HepG2 (cell line): Measurements from ENCODE around the gene LLGL2. TPM values are rescaled to one million over a fixed set of nuclear protein-coding genes. Genes with fewer than 3 reads are reported as not detected.
A peak's percentile ranks its signal among the peaks of the same experiment; 100 is the strongest.

Experiments
- AGO2 ChIP-seq: fragments of 200-400 bp; formaldehyde crosslinking; optimal IDR thresholded peaks from 2 replicates; pipeline ENCODE3; 2017; ENCODE audit warnings: mild to moderate bottlenecking, low read depth, low read length, moderate library complexity
- EZH2 ChIP-seq: conservative IDR thresholded peaks from 2 replicates; pipeline ENCODE4 v1.6.1; 2012; ENCODE audit warnings: mild to moderate bottlenecking, low read depth, low read length, moderate library complexity
- FOXP1 ChIP-seq, 2 experiments: fragments of 450-650 bp in 1 of 2; IDR thresholded peaks; 2 replicates each; pipeline ENCODE4 v1.6.1; 2017 to 2018; ENCODE audit warnings: antibody characterized with exemption in 1 of 2
- KDM5A ChIP-seq: fragments of 200-600 bp; sonication (generic); IDR thresholded peaks from 2 replicates; pipeline ENCODE4 v1.7.0; 2018; ENCODE audit warnings: antibody characterized with exemption, mild to moderate bottlenecking, low read length, borderline replicate concordance
- MATR3 ChIP-seq: sonication (generic); formaldehyde crosslinking; IDR thresholded peaks from 2 replicates; pipeline ENCODE4 v1.4.0; 2020; ENCODE audit warnings: missing genetic modification reagents
- MYNN ChIP-seq: sonication (generic); formaldehyde crosslinking; IDR thresholded peaks from 2 replicates; pipeline ENCODE4 v1.4.0; 2020; ENCODE audit warnings: mild to moderate bottlenecking, low read depth, missing genetic modification reagents
- NFIC ChIP-seq: IDR thresholded peaks from 2 replicates; pipeline ENCODE4 v1.6.1; 2012; ENCODE audit warnings: mild to moderate bottlenecking, low read length, inconsistent platforms
- NR2F2 ChIP-seq: IDR thresholded peaks from 2 replicates; pipeline ENCODE4 v1.6.1; 2012; ENCODE audit warnings: low read depth, inconsistent platforms, borderline replicate concordance
- SMARCC2 ChIP-seq: fragments of 450-650 bp; IDR thresholded peaks from 2 replicates; pipeline ENCODE4 v1.6.1; 2017; ENCODE audit warnings: antibody characterized with exemption, mild to moderate bottlenecking
- TCF12 ChIP-seq, 2 experiments: fragments of 450-650 bp in 1 of 2; sonication (generic) in 1 of 2; formaldehyde crosslinking in 1 of 2; IDR thresholded peaks; 2 replicates each; pipeline versions ENCODE4 v1.6.1 to v1.8.0; 2017 to 2022; ENCODE audit warnings: antibody characterized with exemption in 1 of 2, mild to moderate bottlenecking in 1 of 2, missing genetic modification reagents in 1 of 2, moderate library complexity in 1 of 2
- WIZ ChIP-seq: sonication (generic); formaldehyde crosslinking; IDR thresholded peaks from 2 replicates; pipeline ENCODE4 v1.5.1; 2020; ENCODE audit warnings: mild to moderate bottlenecking, missing genetic modification reagents
- ZNF136 ChIP-seq: sonication (generic); formaldehyde crosslinking; IDR thresholded peaks from 2 replicates; pipeline ENCODE4 v1.8.1; 2022; ENCODE audit warnings: low read depth, mild to moderate bottlenecking, moderate library complexity, missing genetic modification reagents
- ZNF230 ChIP-seq: sonication (generic); formaldehyde crosslinking; IDR thresholded peaks from 2 replicates; pipeline ENCODE4 v1.4.0; 2020; ENCODE audit warnings: mild to moderate bottlenecking, missing genetic modification reagents
- ZNF232 ChIP-seq: sonication (generic); formaldehyde crosslinking; IDR thresholded peaks from 2 replicates; pipeline ENCODE4 v1.4.0; 2020; ENCODE audit warnings: missing genetic modification reagents, borderline replicate concordance
- ZNF33B ChIP-seq: sonication (generic); formaldehyde crosslinking; IDR thresholded peaks from 2 replicates; pipeline ENCODE4 v1.5.1; 2020; ENCODE audit warnings: mild to moderate bottlenecking, missing genetic modification reagents
- ZNF468 ChIP-seq: sonication (generic); formaldehyde crosslinking; IDR thresholded peaks from 2 replicates; pipeline ENCODE4 v1.8.0; 2022; ENCODE audit warnings: mild to moderate bottlenecking, moderate library complexity, missing genetic modification reagents
- ZNF83 ChIP-seq: sonication (generic); formaldehyde crosslinking; IDR thresholded peaks from 2 replicates; pipeline ENCODE4 v1.4.0; 2020; ENCODE audit warnings: missing genetic modification reagents, mild to moderate bottlenecking, borderline replicate concordance
- ZSCAN22 ChIP-seq: sonication (generic); formaldehyde crosslinking; IDR thresholded peaks from 2 replicates; pipeline ENCODE4 v1.4.0; 2020; ENCODE audit warnings: mild to moderate bottlenecking, missing genetic modification reagents
- polyA plus RNA-seq, 8 experiments: library from polyadenylated mRNA; depleted of rRNA in 3 of 8; stranded (reverse) in 7 of 8; unstranded in 1 of 8; fragments of >200 nt; fragmentation: Illumina TruSeq in 4 of 8; extraction: Trizol in 4 of 8; gene quantifications; 2 replicates each; pipeline versions ENCODE4 v1.2.1 to v1.2.3, GENCODE V29; 2011 to 2016; ENCODE audit warnings: low read depth in 4 of 8, missing spikeins in 1 of 8, mixed read lengths in 1 of 8; ENCODE audit not compliant: insufficient read depth in 1 of 8
- total RNA-seq, 5 experiments: library from RNA; depleted of rRNA; stranded (reverse); fragments of >200 nt; fragmentation: Illumina TruSeq; extraction: Trizol; gene quantifications; 2 replicates each; pipeline ENCODE4 v1.2.3, GENCODE V29; 2016; ENCODE audit warnings: low read depth in 1 of 5
- TF ChIP-seq, protein P1 (sequence below): sonication (generic); formaldehyde crosslinking; IDR thresholded peaks from 2 replicates; pipeline ENCODE4 v1.5.0; 2020; ENCODE audit warnings: mild to moderate bottlenecking, missing genetic modification reagents, borderline replicate concordance
- TF ChIP-seq, protein P2 (sequence below), 2 experiments: sonication (generic) in 1 of 2; formaldehyde crosslinking in 1 of 2; IDR thresholded peaks; 2 replicates each; pipeline versions ENCODE4 v1.4.0 to v1.6.1; 2016 to 2020; ENCODE audit warnings: borderline replicate concordance in 1 of 2, low read depth in 1 of 2, mild to moderate bottlenecking in 1 of 2, missing genetic modification reagents in 1 of 2

LLGL2 gene
- total and polyA plus RNA-seq, 2 of the 13 experiments (the other 11 are each of a cell fraction or from before 2014, with no cell fraction given) = 83.0 to 86.7 TPM

- TF ChIP-seq ZNF83 (CRISPR knock-in tag) = peak; percentile 96; the same call in 1 of the 2 replicates
- TF ChIP-seq, protein P1, sequence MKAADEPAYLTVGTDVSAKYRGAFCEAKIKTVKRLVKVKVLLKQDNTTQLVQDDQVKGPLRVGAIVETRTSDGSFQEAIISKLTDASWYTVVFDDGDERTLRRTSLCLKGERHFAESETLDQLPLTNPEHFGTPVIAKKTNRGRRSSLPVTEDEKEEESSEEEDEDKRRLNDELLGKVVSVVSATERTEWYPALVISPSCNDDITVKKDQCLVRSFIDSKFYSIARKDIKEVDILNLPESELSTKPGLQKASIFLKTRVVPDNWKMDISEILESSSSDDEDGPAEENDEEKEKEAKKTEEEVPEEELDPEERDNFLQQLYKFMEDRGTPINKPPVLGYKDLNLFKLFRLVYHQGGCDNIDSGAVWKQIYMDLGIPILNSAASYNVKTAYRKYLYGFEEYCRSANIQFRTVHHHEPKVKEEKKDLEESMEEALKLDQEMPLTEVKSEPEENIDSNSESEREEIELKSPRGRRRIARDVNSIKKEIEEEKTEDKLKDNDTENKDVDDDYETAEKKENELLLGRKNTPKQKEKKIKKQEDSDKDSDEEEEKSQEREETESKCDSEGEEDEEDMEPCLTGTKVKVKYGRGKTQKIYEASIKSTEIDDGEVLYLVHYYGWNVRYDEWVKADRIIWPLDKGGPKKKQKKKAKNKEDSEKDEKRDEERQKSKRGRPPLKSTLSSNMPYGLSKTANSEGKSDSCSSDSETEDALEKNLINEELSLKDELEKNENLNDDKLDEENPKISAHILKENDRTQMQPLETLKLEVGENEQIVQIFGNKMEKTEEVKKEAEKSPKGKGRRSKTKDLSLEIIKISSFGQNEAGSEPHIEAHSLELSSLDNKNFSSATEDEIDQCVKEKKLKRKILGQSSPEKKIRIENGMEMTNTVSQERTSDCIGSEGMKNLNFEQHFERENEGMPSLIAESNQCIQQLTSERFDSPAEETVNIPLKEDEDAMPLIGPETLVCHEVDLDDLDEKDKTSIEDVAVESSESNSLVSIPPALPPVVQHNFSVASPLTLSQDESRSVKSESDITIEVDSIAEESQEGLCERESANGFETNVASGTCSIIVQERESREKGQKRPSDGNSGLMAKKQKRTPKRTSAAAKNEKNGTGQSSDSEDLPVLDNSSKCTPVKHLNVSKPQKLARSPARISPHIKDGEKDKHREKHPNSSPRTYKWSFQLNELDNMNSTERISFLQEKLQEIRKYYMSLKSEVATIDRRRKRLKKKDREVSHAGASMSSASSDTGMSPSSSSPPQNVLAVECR (CRISPR knock-in tag) = peak; percentile 99
- no peak for TF ChIP-seq NFIC
- TF ChIP-seq ZNF136 (CRISPR knock-in tag) = peak; percentile 98; the same call in 1 of the 2 replicates
- peak; percentile 98 for TF ChIP-seq ZNF33B (CRISPR knock-in tag)
- no peak; the same call in 1 of the 2 replicates for TF ChIP-seq NR2F2
- TF ChIP-seq ZSCAN22 (CRISPR knock-in tag) = peak; percentile 81; the same call in 1 of the 2 replicates
- peak; percentile 92 for TF ChIP-seq ZNF230 (CRISPR knock-in tag)
- TF ChIP-seq TCF12 (IDR thresholded peaks at IDR 0.05) = no peak
- 0 out of 2 replicates have a peak, but pooled peaks have one; percentile 16 for TF ChIP-seq TCF12 (CRISPR knock-in tag; IDR thresholded peaks at IDR 0.05)
- TF ChIP-seq, protein P2, sequence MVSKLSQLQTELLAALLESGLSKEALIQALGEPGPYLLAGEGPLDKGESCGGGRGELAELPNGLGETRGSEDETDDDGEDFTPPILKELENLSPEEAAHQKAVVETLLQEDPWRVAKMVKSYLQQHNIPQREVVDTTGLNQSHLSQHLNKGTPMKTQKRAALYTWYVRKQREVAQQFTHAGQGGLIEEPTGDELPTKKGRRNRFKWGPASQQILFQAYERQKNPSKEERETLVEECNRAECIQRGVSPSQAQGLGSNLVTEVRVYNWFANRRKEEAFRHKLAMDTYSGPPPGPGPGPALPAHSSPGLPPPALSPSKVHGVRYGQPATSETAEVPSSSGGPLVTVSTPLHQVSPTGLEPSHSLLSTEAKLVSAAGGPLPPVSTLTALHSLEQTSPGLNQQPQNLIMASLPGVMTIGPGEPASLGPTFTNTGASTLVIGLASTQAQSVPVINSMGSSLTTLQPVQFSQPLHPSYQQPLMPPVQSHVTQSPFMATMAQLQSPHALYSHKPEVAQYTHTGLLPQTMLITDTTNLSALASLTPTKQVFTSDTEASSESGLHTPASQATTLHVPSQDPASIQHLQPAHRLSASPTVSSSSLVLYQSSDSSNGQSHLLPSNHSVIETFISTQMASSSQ (IDR thresholded peaks at IDR 0.05; ENCODE audit: low read depth) = no peak
- TF ChIP-seq, protein P2 (CRISPR knock-in tag; IDR thresholded peaks at IDR 0.05; ENCODE audit: borderline replicate concordance) = peak; percentile 64; the same call in 1 of the 2 replicates
- no peak for TF ChIP-seq FOXP1 (IDR thresholded peaks at IDR 0.05)
- TF ChIP-seq FOXP1 (CRISPR knock-in tag; IDR thresholded peaks at IDR 0.05) = peak; percentile 17; the same call in 1 of the 2 replicates
- peak; percentile 99 for TF ChIP-seq WIZ
- TF ChIP-seq EZH2 = no peak
- TF ChIP-seq KDM5A = peak; percentile 61; the same call in 1 of the 2 replicates
- no peak for TF ChIP-seq MATR3 (CRISPR knock-in tag)
- TF ChIP-seq SMARCC2 = no peak
- peak; percentile 95 for TF ChIP-seq ZNF468 (CRISPR knock-in tag)
- TF ChIP-seq ZNF232 (CRISPR knock-in tag) = peak; percentile 87
- no peak for TF ChIP-seq AGO2
- peak; percentile 91; the same call in 1 of the 2 replicates for TF ChIP-seq MYNN (CRISPR knock-in tag)
Observed at GRCh38 chr17:75515496-75516254, 9.8 kb upstream of the LLGL2 start, which contains the start of gene CASKIN2 (continued).
